ENCODE measurements around the gene MVB12B.
"Not testable (repeated sequence)": the region's sequence is repeated elsewhere in the genome, so short reads cannot be mapped to it uniquely, and the experiment has no call there.

The MVB12B gene

GRCh38 chr9:126472948-126473298 is 146.3 kb downstream of the MVB12B start:
- intact Hi-C loops (cut with DNase I; ENCODE audit: low total_unique reads): no loop called here
- peaks cover 0 to 4% (median 0%) of the 10 kb centered on the region in 4 donors for H3K4me1 ChIP-seq
- no peak for DNase-seq
- no peak for TF ChIP-seq CTCF (IDR thresholded peaks at IDR 0.05)
- H3K36me3 ChIP-seq: peaks cover 0 to 14% (median 0%) of the 10 kb centered on the region in 3 donors
- H3K27ac ChIP-seq: no peak overlapping the region
- H3K9me3 ChIP-seq: no peaks in the 10 kb centered on the region
- H3K27me3 ChIP-seq: no peaks in the 10 kb centered on the region
- H3K4me3 ChIP-seq: no peak overlapping the region

DNA sequence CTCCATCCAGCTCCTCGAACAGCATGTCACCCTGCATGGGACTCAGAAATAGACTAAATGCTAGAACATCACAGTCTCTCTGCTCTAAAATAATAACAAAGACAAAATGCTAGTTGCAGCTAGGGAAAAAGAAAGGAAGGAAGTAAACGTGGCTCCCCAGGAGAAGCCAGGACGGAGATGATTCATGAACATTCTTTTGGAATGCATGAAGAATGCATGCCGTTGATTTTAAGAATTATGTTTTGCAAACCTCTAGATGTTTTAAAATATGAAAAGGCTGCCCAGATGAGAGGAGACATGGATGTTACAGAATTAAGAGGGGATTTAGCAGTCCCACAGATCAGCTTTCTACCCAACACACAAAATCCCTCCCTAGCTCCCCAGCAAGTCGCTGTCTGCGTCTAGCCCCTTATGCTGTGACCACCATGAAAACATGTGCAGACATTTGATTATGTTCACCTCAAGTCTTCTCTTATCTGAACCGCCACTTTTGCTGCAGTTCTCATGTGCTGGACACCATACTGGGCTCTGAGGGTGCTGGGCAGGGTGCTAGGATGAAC is 147.7 kb downstream of the MVB12B start:
- Histone ChIP-seq H3K4me3 (no peak overlapping the region), H3K9me3 (no peaks in the 10 kb centered on the region), H3K36me3 (peaks cover 0 to 4% (median 0%) of the 10 kb centered on the region in 3 donors), H3K4me1 (peaks cover 0 to 4% (median 0%) of the 10 kb centered on the region in 4 donors), H3K27ac (no peak overlapping the region), H3K27me3 (no peaks in the 10 kb centered on the region)
- no peak for DNase-seq
- intact Hi-C loops (cut with DNase I; ENCODE audit: low total_unique reads): no loop called here
- no peak for TF ChIP-seq CTCF (IDR thresholded peaks at IDR 0.05)

DNA sequence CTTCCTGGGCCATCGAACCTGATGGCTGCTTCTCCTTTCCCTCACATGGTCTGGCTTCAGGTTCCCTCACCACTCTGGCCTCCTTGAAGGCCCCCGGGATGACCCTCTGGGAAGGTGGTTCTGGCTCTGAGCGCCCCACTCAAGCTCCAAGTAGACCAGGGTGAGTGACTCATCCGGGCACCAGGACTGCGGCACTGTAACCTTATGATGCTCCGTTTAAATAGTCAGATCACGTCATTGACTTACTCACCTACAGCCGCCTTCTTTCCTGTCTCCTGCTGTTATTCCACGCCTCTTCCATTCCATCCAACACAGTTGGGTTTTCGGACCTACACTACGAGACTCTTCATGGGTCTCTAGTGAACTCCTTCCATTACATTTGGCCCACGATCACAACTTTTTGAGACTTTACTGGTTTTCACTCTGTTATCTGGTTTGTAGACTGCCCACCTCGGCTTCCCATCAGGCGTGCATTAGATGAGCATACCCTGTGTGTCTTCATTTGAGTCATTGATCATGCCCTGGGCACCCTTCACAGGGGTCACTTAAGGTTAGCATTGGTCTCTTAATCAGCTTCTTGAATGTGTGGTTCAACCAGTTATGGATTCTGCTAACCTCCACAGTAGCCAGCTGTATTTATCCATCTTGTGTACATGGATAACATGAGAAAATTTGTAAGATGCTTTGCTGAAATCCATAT is 148.3 kb downstream of the MVB12B start:
- Histone ChIP-seq H3K4me1 (peaks cover 0 to 4% (median 0%) of the 10 kb centered on the region in 4 donors), H3K4me3 (no peak overlapping the region), H3K27me3 (no peaks in the 10 kb centered on the region), H3K36me3 (peaks cover 0 to 11% (median 0%) of the 10 kb centered on the region in 3 donors), H3K27ac (no peak overlapping the region), H3K9me3 (no peaks in the 10 kb centered on the region)
- intact Hi-C loops (cut with DNase I; ENCODE audit: low total_unique reads): no loop called here
- no peak for DNase-seq
- no peak for TF ChIP-seq CTCF (IDR thresholded peaks at IDR 0.05)

- Histone ChIP-seq H3K4me1 (peaks cover 0 to 4% (median 0%) of the 10 kb centered on the region in 4 donors), H3K36me3 (peaks cover 0 to 16% (median 0%) of the 10 kb centered on the region in 3 donors), H3K9me3 (no peaks in the 10 kb centered on the region), H3K27me3 (no peaks in the 10 kb centered on the region), H3K27ac (no peak overlapping the region), H3K4me3 (no peak overlapping the region)
- DNase-seq: no peak
- intact Hi-C loops (cut with DNase I; ENCODE audit: low total_unique reads): no loop called here
- no peak for TF ChIP-seq CTCF (IDR thresholded peaks at IDR 0.05)
Observed at GRCh38 chr9:126475933-126476555, 149.4 kb downstream of the MVB12B start.

DNA sequence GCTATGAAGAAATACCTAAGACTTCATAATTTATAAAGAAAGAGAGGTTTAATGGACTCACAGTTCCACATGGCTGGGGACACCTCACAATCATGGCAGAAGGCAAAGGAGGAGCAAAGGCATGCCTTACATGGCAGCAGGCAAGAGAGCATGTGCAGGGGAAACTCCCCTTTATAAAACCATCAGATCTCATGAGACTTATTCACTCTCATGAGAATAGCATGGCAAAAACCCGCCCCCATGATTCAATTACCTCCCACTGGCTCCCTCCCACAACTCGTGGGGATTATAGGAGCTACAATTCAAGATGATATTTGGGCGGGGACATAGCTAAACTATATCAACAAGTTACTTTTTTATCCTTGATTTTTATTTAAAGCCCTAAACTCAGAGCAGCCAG is 150.8 kb downstream of the MVB12B start:
- H3K27me3 ChIP-seq; H3K27ac ChIP-seq; DNase-seq; H3K4me3 ChIP-seq; H3K9me3 ChIP-seq; intact Hi-C loops (cut with DNase I; ENCODE audit: low total_unique reads): not testable (repeated sequence)
- Histone ChIP-seq H3K4me1 (peaks cover 0 to 12% (median 6%) of the 10 kb centered on the region in 4 donors), H3K36me3 (peaks cover 0 to 16% (median 0%) of the 10 kb centered on the region in 3 donors)
